Activated gamma-delta T cell treated with Interleukin-2 at 50 U/mL for 16 hours (primary cell): ENCODE measurements around the gene TGFBR2.

Source experiments
- DNase-seq: peaks from one replicate; pipeline ENCODE4 v3.0.0-alpha.2; 2020

The TGFBR2 gene

GRCh38 chr3:30728143-30728542, 121.7 kb downstream of the TGFBR2 start:
- DNase-seq, result no peak

GRCh38 chr3:30729512-30729911, 123.1 kb downstream of the TGFBR2 start:
- no peak for DNase-seq

GRCh38 chr3:30729936-30730335, 123.5 kb downstream of the TGFBR2 start:
- no peak for DNase-seq

GRCh38 chr3:30730967-30731366, 124.6 kb downstream of the TGFBR2 start:
- no peak for DNase-seq

GRCh38 chr3:30733209-30733608, 126.8 kb downstream of the TGFBR2 start:
- no peak for DNase-seq

GRCh38 chr3:30733696-30734095, 127.3 kb downstream of the TGFBR2 start:
- DNase-seq, result no peak

- no peak for DNase-seq
These were observed 131.5 kb downstream of the TGFBR2 start for GRCh38 chr3:30737743-30738499.

GRCh38 chr3:30738605-30739004, 132.2 kb downstream of the TGFBR2 start:
- DNase-seq, result no peak

GRCh38 chr3:30741889-30742288, 135.5 kb downstream of the TGFBR2 start:
- DNase-seq, result no peak

- DNase-seq, result no peak
These were observed 136.6 kb downstream of the TGFBR2 start for GRCh38 chr3:30742796-30743619.
